Fibroblast of villous mesenchyme (primary cell): ENCODE results near the gene KRTAP5-8. TPM values are rescaled to one million over a fixed set of nuclear protein-coding genes. Genes with fewer than 3 reads are reported as not detected.
"Not testable (repeated sequence)": the region's sequence is repeated elsewhere in the genome, so short reads cannot be mapped to it uniquely, and the experiment has no call there.

ENCODE experiments used
- DNase-seq: peaks from one replicate; pipeline ENCODE4 v3.0.0-alpha.2; 2010; ENCODE audit warnings: low read depth
- H3K4me3 ChIP-seq: 2 replicates; pipeline ENCODE4 v1.5.1; 2011; ENCODE audit warnings: low read depth, mild to moderate bottlenecking, low read length
- CTCF ChIP-seq: IDR thresholded peaks from 2 replicates; pipeline ENCODE4 v1.5.1; 2012; ENCODE audit warnings: low read depth, mild to moderate bottlenecking, low read length; ENCODE audit not compliant: insufficient read depth
- total RNA-seq: library from RNA; depleted of rRNA; stranded (reverse); fragments of >200 nt; gene quantifications from 2 replicates; pipeline ENCODE4 v1.2.3, GENCODE V29; 2012

The KRTAP5-8 gene
- total RNA-seq, 1 donor: not detected

GRCh38 chr11:71557257-71557656 is 19.4 kb downstream of the KRTAP5-8 start:
- no peak for TF ChIP-seq CTCF
- H3K4me3 ChIP-seq: no peak overlapping the region
- no peak for DNase-seq

- TF ChIP-seq CTCF: no peak
- no peak overlapping the region for H3K4me3 ChIP-seq
- no peak for DNase-seq
These were observed 21.2 kb downstream of the KRTAP5-8 start for GRCh38 chr11:71558996-71559395.

GRCh38 chr11:71562120-71562519 is 24.3 kb downstream of the KRTAP5-8 start:
- H3K4me3 ChIP-seq: no peak overlapping the region
- DNase-seq: no peak
- no peak for TF ChIP-seq CTCF

GRCh38 chr11:71563406-71563805 is 25.6 kb downstream of the KRTAP5-8 start:
- TF ChIP-seq CTCF: peak; percentile 48
- DNase-seq: peak; percentile 34
- H3K4me3 ChIP-seq: no peak overlapping the region

GRCh38 chr11:71564430-71564829 is 26.6 kb downstream of the KRTAP5-8 start:
- no peak for DNase-seq
- no peak for TF ChIP-seq CTCF
- H3K4me3 ChIP-seq: no peak overlapping the region

GRCh38 chr11:71565263-71565662 is 27.4 kb downstream of the KRTAP5-8 start, which contains the start of gene KRTAP5-10:
KRTAP5-10 (plus strand) TSS chr11:71565563; CDS start chr11:71565588, 25 bp downstream.
- DNase-seq: no peak
- H3K4me3 ChIP-seq: no peak within 1 kb of the TSS
- TF ChIP-seq CTCF: no peak

- TF ChIP-seq CTCF: no peak
- no peak overlapping the region for H3K4me3 ChIP-seq
- DNase-seq: no peak
These were observed 28.3 kb downstream of the KRTAP5-8 start for GRCh38 chr11:71566081-71566620.

GRCh38 chr11:71566626-71567599 is 29.1 kb downstream of the KRTAP5-8 start:
- not testable (repeated sequence) for H3K4me3 ChIP-seq, DNase-seq

- H3K4me3 ChIP-seq, DNase-seq: not testable (repeated sequence)
These were observed 29.8 kb downstream of the KRTAP5-8 start for GRCh38 chr11:71567633-71568032.
